Measurements from ENCODE around the gene MED9. TPM values are rescaled to one million over a fixed set of nuclear protein-coding genes. Genes with fewer than 3 reads are reported as not detected.

The MED9 gene
- total and polyA plus RNA-seq, 2 of the 4 experiments (the other 2 are of a cell fraction), result 6.1 to 10.1 TPM

- Histone ChIP-seq H3K27me3 (ENCODE audit: control insufficient read depth, insufficient read depth, low read length) (peaks cover 18% of the 10 kb centered on the region), H3K56ac (ENCODE audit: extremely low read depth, insufficient read depth, low read length) (no peak overlapping the region), H2BK20ac (ENCODE audit: low read depth, low read length) (no peak overlapping the region), H2BK15ac (ENCODE audit: low read depth, low read length) (no peak overlapping the region), H3K23ac (ENCODE audit: low read depth, low read length) (no peak overlapping the region), H3K9me1 (ENCODE audit: insufficient read depth, low read length) (no peaks in the 10 kb centered on the region), H4K8ac (ENCODE audit: low read depth in 2 of 2, low read length in 2 of 2) (no peak overlapping the region), H3K9me3 (ENCODE audit: control insufficient read depth, insufficient read depth, low read length) (no peaks in the 10 kb centered on the region), H3K27ac (ENCODE audit: insufficient read depth, low read length) (no peak overlapping the region), H3K79me1 (ENCODE audit: low read depth in 1 of 2, low read length in 2 of 2) (no peaks in the 10 kb centered on the region), H3K4ac (ENCODE audit: low read depth, low read length) (no peak overlapping the region), H3K9ac (ENCODE audit: low read depth, low read length) (no peak overlapping the region), H3K4me2 (ENCODE audit: low read depth, low read length) (no peak overlapping the region), H4K91ac (ENCODE audit: insufficient read depth, low read depth, low read length) (no peak overlapping the region), H3K4me1 (ENCODE audit: control insufficient read depth, insufficient read depth, low read length) (no peaks in the 10 kb centered on the region), H3K18ac (ENCODE audit: low read depth, low read length) (no peak overlapping the region), H3K14ac (replicated peaks; ENCODE audit: low read depth, low read length) (no peak overlapping the region), H2AK9ac (replicated peaks; ENCODE audit: low read depth, low read length, poor library complexity) (no peak overlapping the region), H2AFZ (replicated peaks; ENCODE audit: low read length, poor library complexity) (no peak overlapping the region), H4K20me1 (ENCODE audit: insufficient read depth, low read length) (no peaks in the 10 kb centered on the region), H2BK5ac (ENCODE audit: low read depth, low read length, poor library complexity, severe bottlenecking) (no peak overlapping the region), H4K5ac (ENCODE audit: low read depth, low read length) (no peak overlapping the region), H3K36me3 (ENCODE audit: control insufficient read depth, insufficient read depth, low read length) (no peaks in the 10 kb centered on the region), H2BK120ac (ENCODE audit: low read depth, low read length) (no peak overlapping the region), H2AK5ac (ENCODE audit: low read depth, low read length) (no peak overlapping the region), H3K4me3 (ENCODE audit: insufficient read depth, low read depth, low read length) (no peak overlapping the region)
- ChIA-PET POLR2A (ENCODE audit: unreplicated experiment) (no interaction called here), CTCF (no interaction called here)
- intact Hi-C loops (cut with micrococcal nuclease), result no loop called here
- no peak for DNase-seq
- ATAC-seq (ENCODE audit: low read depth), result no peak
- WGBS, 2 experiments (ENCODE audit: extremely low coverage in 2 of 2, insufficient read length in 1 of 2), result 100% methylated on average over 1 of the region's 1 CpG; no CpG with 5 or more reads in 1 of the 2 experiments
- dilution Hi-C loops (cut with HindIII; ENCODE audit: low sequenced_read_pairs, unreplicated experiment), result no loop called here
- in situ Hi-C loops (cut with MboI; ENCODE audit: low sequenced_read_pairs), result loop anchor here (5.0 kb wide), 1 partner anchor 52 kb away; no protein-coding TSS in a partner anchor
- no TSS peak for BruUV-seq (replicated peaks)
- no peak for TF ChIP-seq MAZ (IDR thresholded peaks at IDR 0.05; ENCODE audit: borderline replicate concordance, low read depth, low read length)
- no peak for TF ChIP-seq CHD1 (IDR thresholded peaks at IDR 0.05; ENCODE audit: low read depth, low read length)
- no peak for TF ChIP-seq USF2 (IDR thresholded peaks at IDR 0.05; ENCODE audit: low read depth, low read length)
- TF ChIP-seq MAFK (IDR thresholded peaks at IDR 0.05; ENCODE audit: low read depth, low read length), result no peak
- TF ChIP-seq MXI1 (IDR thresholded peaks at IDR 0.05; ENCODE audit: borderline replicate concordance, low read depth, low read length), result no peak
- no peak for TF ChIP-seq RCOR1 (IDR thresholded peaks at IDR 0.05; ENCODE audit: insufficient replicate concordance, low read length)
- TF ChIP-seq NFE2L2 (IDR thresholded peaks at IDR 0.05; ENCODE audit: low read depth, low read length), result no peak
- TF ChIP-seq BHLHE40 (IDR thresholded peaks at IDR 0.05; ENCODE audit: low read depth, low read length), result no peak
- no peak for TF ChIP-seq ELK1 (IDR thresholded peaks at IDR 0.05; ENCODE audit: borderline replicate concordance, low read depth, low read length)
- TF ChIP-seq FOS (IDR thresholded peaks at IDR 0.05; ENCODE audit: low read depth, low read length), result no peak
- TF ChIP-seq, protein P1, sequence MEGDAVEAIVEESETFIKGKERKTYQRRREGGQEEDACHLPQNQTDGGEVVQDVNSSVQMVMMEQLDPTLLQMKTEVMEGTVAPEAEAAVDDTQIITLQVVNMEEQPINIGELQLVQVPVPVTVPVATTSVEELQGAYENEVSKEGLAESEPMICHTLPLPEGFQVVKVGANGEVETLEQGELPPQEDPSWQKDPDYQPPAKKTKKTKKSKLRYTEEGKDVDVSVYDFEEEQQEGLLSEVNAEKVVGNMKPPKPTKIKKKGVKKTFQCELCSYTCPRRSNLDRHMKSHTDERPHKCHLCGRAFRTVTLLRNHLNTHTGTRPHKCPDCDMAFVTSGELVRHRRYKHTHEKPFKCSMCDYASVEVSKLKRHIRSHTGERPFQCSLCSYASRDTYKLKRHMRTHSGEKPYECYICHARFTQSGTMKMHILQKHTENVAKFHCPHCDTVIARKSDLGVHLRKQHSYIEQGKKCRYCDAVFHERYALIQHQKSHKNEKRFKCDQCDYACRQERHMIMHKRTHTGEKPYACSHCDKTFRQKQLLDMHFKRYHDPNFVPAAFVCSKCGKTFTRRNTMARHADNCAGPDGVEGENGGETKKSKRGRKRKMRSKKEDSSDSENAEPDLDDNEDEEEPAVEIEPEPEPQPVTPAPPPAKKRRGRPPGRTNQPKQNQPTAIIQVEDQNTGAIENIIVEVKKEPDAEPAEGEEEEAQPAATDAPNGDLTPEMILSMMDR (conservative IDR thresholded peaks at IDR 0.05; ENCODE audit: low read depth, low read length), result no peak
- TF ChIP-seq RAD21 (IDR thresholded peaks at IDR 0.05; ENCODE audit: low read length), result no peak
Observed at GRCh38 chr17:17454276-17454675, 22.5 kb upstream of the MED9 start.
